GM19099 (cell line): ENCODE results near the gene RDH5.

Experiments
- POLR2A ChIP-seq: IDR thresholded peaks from 3 replicates; pipeline ENCODE4 v1.6.1; 2011; ENCODE audit warnings: low read depth; ENCODE audit not compliant: insufficient read length; ENCODE audit errors: extremely low read depth

RDH5 gene

DNA sequence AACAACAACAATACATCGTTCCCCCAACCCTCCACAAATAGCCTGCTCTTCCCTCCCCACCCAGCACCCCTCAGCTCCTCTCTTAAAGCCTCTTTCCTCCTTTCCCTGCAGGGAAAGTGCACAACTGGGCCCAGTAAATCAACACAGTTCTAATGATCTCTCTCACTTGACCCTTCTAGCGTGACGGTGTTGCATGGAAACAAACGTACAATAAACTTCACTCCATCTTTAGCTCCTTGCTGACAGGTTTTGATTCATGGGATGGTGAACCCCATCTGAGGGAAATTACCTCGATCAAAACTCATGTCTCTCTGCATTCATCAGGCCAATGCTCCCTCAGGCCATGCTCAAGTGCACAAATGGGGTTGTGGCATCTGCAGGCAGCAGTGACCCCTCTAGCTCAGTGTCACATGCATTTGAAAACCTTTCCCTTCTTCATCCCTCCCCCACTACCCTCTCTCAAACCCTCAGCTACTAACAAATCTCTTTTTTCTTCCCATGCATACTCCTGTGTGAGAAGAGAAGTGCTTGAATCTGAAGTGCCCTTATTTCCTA is 45.6 kb downstream of the RDH5 start:
- TF ChIP-seq POLR2A, result no peak

DNA sequence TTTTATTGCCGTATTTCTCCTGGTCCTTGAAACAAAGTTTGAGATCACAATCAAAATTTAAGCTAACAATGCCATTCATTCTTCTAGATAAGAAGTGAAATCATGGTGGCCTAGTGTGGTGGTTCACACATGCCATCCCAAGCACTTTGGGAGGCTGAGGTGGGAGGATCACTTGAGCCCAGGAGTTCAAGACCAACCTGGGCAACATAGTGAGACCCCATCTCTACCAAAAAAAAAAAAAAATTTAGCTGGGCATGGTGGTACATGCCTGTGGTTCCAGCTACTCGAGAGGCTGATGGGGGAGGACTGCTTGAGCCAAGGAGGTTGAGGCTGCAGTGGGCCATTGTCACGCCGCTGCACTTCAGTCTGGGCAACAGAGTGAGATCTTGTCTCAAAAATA is 47.0 kb downstream of the RDH5 start:
- TF ChIP-seq POLR2A, result no peak

DNA sequence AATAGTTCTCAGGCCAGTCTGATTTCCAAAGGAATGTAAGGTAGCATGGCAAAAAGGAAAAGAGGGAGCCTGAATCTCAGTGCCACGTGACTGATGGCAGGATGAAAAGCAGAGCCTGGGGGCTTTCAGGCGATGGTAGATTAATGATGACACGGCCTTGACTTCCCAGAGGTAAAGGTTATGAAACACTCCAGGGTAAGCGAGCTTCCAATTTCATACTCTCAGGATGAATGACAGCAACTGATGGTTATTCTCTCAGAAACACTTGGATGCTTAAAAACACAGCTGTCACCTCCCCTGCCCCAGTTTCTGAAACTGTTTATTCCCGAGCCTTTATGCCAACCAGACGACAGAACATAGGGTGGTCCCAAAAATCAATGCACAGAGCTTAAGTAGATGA is 51.5 kb downstream of the RDH5 start:
- no peak for TF ChIP-seq POLR2A
